GM21528 (cell line): ENCODE measurements around the gene STK38L.
A peak's percentile ranks its signal among the peaks of the same experiment; 100 is the strongest.

Experiments used
- ATAC-seq: cut with Tn5 transposase; IDR thresholded peaks from one replicate; pipeline ENCODE4 v1.9.1; 2021; ENCODE audit warnings: mild to moderate bottlenecking, moderate library complexity; ENCODE audit not compliant: unreplicated experiment, low FRiP score

Gene STK38L

GRCh38 chr12:27304856-27305255 is 60.8 kb downstream of the STK38L start:
- no peak for ATAC-seq

GRCh38 chr12:27305673-27306456 is 61.8 kb downstream of the STK38L start:
- ATAC-seq: no peak

GRCh38 chr12:27309293-27309994 is 65.4 kb downstream of the STK38L start:
- no peak for ATAC-seq

- no peak for ATAC-seq
These were observed 65.9 kb downstream of the STK38L start for GRCh38 chr12:27309995-27310315.

GRCh38 chr12:27316947-27317346 is 72.9 kb downstream of the STK38L start:
- ATAC-seq: no peak

GRCh38 chr12:27319409-27319808 is 75.3 kb downstream of the STK38L start:
- ATAC-seq: no peak

GRCh38 chr12:27319848-27320247 is 75.8 kb downstream of the STK38L start:
- ATAC-seq: no peak

- no peak for ATAC-seq
These were observed 80.4 kb downstream of the STK38L start for GRCh38 chr12:27324530-27324929.

GRCh38 chr12:27330846-27331245 is 86.8 kb downstream of the STK38L start:
- ATAC-seq: no peak

- no peak for ATAC-seq
These were observed 87.3 kb downstream of the STK38L start for GRCh38 chr12:27331291-27331926.

GRCh38 chr12:27331927-27332324 is 87.8 kb downstream of the STK38L start:
- ATAC-seq: no peak

GRCh38 chr12:27332407-27332713 is 88.3 kb downstream of the STK38L start:
- peak; percentile 1 for ATAC-seq

- peak; percentile 40 for ATAC-seq
These were observed 88.8 kb downstream of the STK38L start, which contains the start of gene BMAL2 for GRCh38 chr12:27332714-27333402. Gene BMAL2 (plus strand): TSS chr12:27332836. CDS start chr12:27333073, 237 bp downstream.

GRCh38 chr12:27333403-27334009 is 89.4 kb downstream of the STK38L start:
- peak; percentile 33 for ATAC-seq

GRCh38 chr12:27334042-27334720 is 90.1 kb downstream of the STK38L start:
- no peak for ATAC-seq

GRCh38 chr12:27334721-27335082 is 90.6 kb downstream of the STK38L start:
- ATAC-seq: no peak

GRCh38 chr12:27335364-27336281 is 91.5 kb downstream of the STK38L start:
- ATAC-seq: no peak

- no peak for ATAC-seq
These were observed 92.2 kb downstream of the STK38L start for GRCh38 chr12:27336282-27336653.

GRCh38 chr12:27337376-27337775 is 93.3 kb downstream of the STK38L start:
- no peak for ATAC-seq
